ENCODE data around the gene RAB31.

DNA sequence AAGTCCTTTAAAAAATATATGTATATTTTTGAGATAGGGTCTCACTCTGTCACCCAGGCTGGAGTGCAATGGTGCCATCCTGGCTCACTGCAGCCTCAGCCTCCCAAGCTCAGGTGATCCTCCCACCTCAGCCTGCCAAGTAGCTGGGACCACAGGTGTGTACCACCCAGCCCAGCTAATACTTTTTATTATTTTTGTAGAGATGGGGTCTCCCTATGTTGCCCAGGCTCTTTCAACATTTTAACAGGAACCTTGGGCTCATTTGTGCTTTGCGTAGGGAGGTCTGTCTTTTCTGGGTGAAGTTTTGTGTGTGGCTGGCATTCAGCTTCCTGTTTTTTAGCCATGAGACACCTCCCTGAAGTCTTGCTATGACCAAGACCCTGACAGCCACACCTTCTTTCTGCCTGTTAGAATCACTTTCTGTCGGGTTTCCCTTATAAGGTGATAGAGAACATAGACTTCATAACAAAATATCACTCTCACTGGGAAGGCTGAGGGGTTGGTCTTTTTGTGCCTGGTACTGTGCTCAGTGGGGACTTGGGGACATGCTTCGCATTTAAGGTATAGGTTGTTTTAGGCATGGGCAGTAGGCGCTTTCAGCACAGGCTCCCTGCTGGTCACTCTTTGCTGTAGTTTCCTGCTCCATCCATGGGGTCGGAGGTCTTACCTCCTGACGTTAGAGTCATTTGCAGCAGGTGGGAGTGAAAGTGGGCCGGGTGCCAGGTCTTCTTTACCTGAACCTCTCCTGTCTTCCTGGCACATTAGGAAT, 3.4 kb downstream of the RAB31 start:
- TF ChIP-seq ELF1 (IDR thresholded peaks at IDR 0.05) (no peak), NFIC (IDR thresholded peaks at IDR 0.05; ENCODE audit: borderline replicate concordance) (no peak), CTCF (IDR thresholded peaks at IDR 0.05) (no peak), EP300 (IDR thresholded peaks at IDR 0.05; ENCODE audit: borderline replicate concordance in 1 of 2, low read depth in 1 of 2, low read length in 1 of 2) (no peak), POLR2AphosphoS5 (IDR thresholded peaks at IDR 0.05; ENCODE audit: low read depth, low read length) (no peak), NRF1 (IDR thresholded peaks at IDR 0.05; ENCODE audit: low read depth, low read length) (no peak), GABPA (IDR thresholded peaks at IDR 0.05; ENCODE audit: low read depth) (no peak), YY1 (IDR thresholded peaks at IDR 0.05; ENCODE audit: low read depth) (no peak)

All from SK-N-SH (cell line).